ENCODE data around the gene SLX4IP.

DNA sequence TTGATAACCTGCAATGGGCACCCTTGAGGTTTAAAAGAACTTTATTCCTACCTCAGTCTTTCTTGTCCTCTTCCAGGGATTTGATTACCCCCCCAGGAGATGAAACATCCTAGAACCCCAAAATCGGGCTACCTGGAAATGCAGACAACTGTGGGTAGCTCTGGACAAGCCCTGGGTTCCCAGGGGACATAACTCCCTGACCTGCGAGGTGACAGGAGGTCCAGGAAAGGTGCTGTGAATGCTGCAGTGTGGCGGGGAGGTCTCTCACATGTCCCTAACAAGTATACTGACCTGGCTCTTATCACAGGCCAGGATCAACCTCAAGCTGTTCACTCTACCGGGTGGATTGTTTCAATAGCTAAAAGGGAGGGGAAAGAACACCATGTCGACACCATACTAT, 227.0 kb downstream of the SLX4IP start:
- TF ChIP-seq, protein P1, sequence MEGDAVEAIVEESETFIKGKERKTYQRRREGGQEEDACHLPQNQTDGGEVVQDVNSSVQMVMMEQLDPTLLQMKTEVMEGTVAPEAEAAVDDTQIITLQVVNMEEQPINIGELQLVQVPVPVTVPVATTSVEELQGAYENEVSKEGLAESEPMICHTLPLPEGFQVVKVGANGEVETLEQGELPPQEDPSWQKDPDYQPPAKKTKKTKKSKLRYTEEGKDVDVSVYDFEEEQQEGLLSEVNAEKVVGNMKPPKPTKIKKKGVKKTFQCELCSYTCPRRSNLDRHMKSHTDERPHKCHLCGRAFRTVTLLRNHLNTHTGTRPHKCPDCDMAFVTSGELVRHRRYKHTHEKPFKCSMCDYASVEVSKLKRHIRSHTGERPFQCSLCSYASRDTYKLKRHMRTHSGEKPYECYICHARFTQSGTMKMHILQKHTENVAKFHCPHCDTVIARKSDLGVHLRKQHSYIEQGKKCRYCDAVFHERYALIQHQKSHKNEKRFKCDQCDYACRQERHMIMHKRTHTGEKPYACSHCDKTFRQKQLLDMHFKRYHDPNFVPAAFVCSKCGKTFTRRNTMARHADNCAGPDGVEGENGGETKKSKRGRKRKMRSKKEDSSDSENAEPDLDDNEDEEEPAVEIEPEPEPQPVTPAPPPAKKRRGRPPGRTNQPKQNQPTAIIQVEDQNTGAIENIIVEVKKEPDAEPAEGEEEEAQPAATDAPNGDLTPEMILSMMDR (IDR thresholded peaks at IDR 0.05; ENCODE audit: low read depth, low read length), result no peak
- TF ChIP-seq EZH2phosphoT487 (IDR thresholded peaks at IDR 0.05; ENCODE audit: low read depth), result no peak
